Measurements from ENCODE around the gene XRRA1. TPM values are rescaled to one million over a fixed set of nuclear protein-coding genes. Genes with fewer than 3 reads are reported as not detected.

The XRRA1 gene
- total RNA-seq, 2 donors from 2014 or later, result 12.2 to 31.2 TPM

DNA sequence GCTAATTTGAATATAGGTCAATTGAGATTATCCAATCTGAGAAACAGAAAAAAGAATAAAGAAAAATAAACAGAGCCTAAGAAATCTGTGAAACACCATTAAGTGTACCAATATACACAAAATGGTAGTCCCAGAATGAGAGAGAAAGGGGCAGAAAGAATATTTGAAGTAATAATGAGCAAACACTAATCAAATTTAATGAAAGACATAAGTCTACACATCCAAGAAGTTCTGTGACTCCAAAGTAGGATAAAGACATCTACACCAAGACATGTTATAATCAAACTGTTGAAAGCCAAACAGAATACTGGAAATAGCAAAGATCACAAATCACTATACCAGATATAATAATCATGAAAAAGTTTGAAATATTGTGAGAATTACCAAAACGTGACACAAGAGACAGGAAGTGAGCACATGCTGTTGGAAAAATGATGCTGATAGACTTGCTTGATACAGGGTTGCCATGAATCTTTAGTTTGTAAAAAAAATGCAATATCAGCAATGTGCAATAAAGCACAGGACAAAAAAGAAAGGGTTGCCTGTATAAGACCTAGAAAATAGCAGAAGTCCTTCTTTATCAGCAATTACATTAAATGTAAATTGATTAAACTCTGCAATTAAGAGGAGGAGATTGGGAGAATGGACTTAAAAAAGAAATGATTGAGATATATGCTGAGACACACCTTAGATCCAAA, 124.5 kb downstream of the XRRA1 start:
- ATAC-seq, result no peak
- no peak overlapping the region for H3K27ac Mint-ChIP-seq
- H3K4me3 Mint-ChIP-seq, result no peak overlapping the region
- H3K27me3 Mint-ChIP-seq, result no peaks in the 10 kb centered on the region
- H3K9me3 Mint-ChIP-seq, result peaks cover 8% of the 10 kb centered on the region
- peaks cover 51% of the 10 kb centered on the region for H3K36me3 Mint-ChIP-seq
- peaks cover 21 to 32% of the 10 kb centered on the region in 2 donors for H3K4me1 Mint-ChIP-seq (ENCODE audit: low read depth in 2 of 2)
- DNase-seq (ENCODE audit: low spot score), result no peak

DNA sequence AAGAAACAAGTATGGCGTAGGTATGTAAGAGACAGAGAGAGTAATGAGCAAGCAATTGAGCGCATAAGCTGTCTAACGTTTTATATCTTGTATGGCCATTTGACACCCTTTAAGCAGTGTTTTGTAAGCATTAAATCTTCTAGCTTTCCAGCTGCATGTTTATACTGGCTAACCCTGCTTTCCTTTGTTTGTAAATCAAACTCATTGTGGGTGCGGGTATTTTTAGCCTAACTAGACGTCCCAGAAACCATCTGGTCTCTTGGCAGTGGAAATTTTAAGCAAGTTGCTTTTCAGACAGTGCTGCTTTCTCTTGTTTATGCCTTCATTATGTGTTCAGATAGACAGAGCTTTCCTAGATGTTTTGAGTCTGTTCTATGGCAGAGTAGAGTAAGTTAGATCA, 126.7 kb downstream of the XRRA1 start:
- DNase-seq (ENCODE audit: low spot score) (no peak), ATAC-seq (no peak)
- Mint-ChIP-seq H3K4me3 (peak overlapping the region; percentile 68), H3K27ac (peak overlapping the region; percentile 70 to 84), H3K9me3 (no peaks in the 10 kb centered on the region), H3K27me3 (no peaks in the 10 kb centered on the region), H3K36me3 (peaks cover 53% of the 10 kb centered on the region), H3K4me1 (ENCODE audit: low read depth in 2 of 2) (peaks cover 40 to 54% of the 10 kb centered on the region in 2 donors)

DNA sequence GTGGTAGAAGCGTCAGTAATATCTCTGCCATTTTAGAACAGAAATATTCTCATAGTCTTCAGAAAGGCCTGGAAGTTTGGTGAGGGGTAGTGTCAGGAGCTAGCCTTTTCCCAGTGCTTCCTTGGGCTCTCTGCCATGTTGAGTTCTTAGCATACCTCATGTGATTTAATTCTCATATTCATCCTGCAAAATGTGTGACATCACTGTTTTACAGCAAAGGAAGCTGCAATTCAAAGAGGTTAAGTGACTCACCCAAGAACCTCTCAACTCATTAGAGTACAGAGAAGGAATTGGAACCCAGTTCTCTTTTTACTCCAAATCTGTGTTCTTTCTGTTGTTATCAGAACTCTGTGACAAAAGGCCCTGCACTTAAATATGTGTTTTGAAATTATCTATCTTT, 128.1 kb downstream of the XRRA1 start:
- no peak for DNase-seq (ENCODE audit: low spot score)
- peak overlapping the region; percentile 70 to 84 for H3K27ac Mint-ChIP-seq
- H3K4me3 Mint-ChIP-seq, result peak overlapping the region; percentile 68
- ATAC-seq, result peak in 1 of 2 donors; percentile 88
- H3K9me3 Mint-ChIP-seq, result no peaks in the 10 kb centered on the region
- H3K27me3 Mint-ChIP-seq, result no peaks in the 10 kb centered on the region
- peaks cover 60% of the 10 kb centered on the region for H3K36me3 Mint-ChIP-seq
- H3K4me1 Mint-ChIP-seq (ENCODE audit: low read depth in 2 of 2), result peaks cover 47 to 65% of the 10 kb centered on the region in 2 donors

DNA sequence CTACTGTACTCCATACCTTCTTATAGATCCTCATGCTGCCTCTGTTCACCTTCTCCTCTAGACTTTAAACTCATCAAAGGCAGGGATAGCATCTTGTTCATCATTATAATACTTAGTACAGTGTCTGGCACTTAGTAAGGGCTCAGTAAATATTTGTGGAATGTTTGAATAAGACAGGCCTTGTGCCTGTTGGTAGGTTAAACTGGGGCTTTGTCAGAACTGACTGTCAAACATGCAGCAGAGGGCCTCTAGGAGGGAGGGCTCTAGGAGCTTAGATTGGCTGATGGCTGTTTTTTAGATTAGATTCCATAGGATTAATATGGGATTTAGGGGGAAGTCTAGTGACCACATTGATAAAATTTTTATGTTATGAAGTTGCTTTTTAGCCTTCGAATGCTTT, 129.5 kb downstream of the XRRA1 start:
- ATAC-seq, result no peak
- no peak for DNase-seq (ENCODE audit: low spot score)
- H3K4me3 Mint-ChIP-seq, result no peak overlapping the region
- H3K4me1 Mint-ChIP-seq (ENCODE audit: low read depth in 2 of 2), result peaks cover 47 to 65% of the 10 kb centered on the region in 2 donors
- no peaks in the 10 kb centered on the region for H3K27me3 Mint-ChIP-seq
- peak overlapping the region; percentile 70 to 84 for H3K27ac Mint-ChIP-seq
- H3K9me3 Mint-ChIP-seq, result no peaks in the 10 kb centered on the region
- H3K36me3 Mint-ChIP-seq, result peaks cover 50% of the 10 kb centered on the region

DNA sequence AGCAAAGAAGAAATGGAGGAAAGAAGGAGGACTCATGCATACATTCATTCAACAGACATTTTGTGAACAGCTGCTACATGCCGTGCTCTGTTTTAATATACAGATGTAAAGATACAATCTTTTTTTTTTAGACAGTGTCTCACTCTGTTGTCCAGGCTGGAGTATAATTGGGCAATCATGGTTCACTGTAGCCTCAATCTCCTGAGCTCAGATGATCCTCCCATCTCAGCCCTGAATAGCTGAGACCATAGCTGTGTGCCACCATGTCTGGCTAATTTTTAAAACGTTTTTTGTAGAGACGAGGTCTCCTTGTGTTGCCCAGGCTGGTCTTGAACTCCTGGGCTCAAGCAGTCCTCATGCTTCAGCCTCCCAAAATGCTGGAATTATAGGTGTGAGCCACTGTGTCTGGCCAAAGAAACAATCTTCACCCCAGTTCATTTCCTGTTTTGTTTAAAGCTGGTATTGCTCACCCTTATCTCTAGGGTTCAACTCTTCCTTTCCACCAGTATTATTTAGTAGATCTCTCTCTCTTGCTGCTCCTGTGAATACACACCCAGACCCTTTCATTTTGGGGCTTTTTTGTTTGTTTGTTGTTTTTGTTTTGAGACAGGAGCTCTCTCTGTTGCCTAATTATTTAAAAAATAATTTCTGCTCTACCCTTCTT, 130.5 kb downstream of the XRRA1 start:
- Mint-ChIP-seq H3K4me1 (ENCODE audit: low read depth in 2 of 2) (peaks cover 47 to 65% of the 10 kb centered on the region in 2 donors), H3K27me3 (no peaks in the 10 kb centered on the region), H3K27ac (peak overlapping the region; percentile 70 to 84), H3K9me3 (no peaks in the 10 kb centered on the region), H3K4me3 (peak overlapping the region; percentile 15), H3K36me3 (peaks cover 40% of the 10 kb centered on the region)
- ATAC-seq, result no peak
- DNase-seq (ENCODE audit: low spot score), result no peak

DNA sequence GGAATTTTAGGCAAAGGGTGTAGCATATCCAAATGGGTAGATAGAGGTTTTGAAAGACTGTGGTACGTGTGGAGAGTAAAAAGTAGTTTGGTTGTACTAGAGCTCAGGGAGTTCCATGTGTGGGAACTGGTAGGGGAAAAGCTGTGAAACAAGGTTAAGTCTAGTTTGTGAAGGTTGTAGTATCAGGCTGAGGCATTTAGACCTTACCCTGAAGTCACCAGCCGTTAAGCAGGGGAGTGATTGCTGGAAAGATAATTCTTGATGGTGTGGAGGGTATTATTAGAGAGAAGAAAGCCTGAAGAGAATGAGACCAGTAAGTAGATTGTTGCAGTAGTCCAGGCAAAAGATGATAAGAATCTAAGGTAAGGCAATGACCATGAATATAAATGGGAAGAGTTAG, 132.2 kb downstream of the XRRA1 start:
- DNase-seq (ENCODE audit: low spot score) (no peak), ATAC-seq (no peak)
- H3K4me1 Mint-ChIP-seq (ENCODE audit: low read depth in 2 of 2), result peaks cover 45 to 60% of the 10 kb centered on the region in 2 donors
- H3K36me3 Mint-ChIP-seq, result peaks cover 45% of the 10 kb centered on the region
- no peaks in the 10 kb centered on the region for H3K27me3 Mint-ChIP-seq
- H3K27ac Mint-ChIP-seq, result peak overlapping the region; percentile 0 to 70
- no peaks in the 10 kb centered on the region for H3K9me3 Mint-ChIP-seq
- no peak overlapping the region for H3K4me3 Mint-ChIP-seq

DNA sequence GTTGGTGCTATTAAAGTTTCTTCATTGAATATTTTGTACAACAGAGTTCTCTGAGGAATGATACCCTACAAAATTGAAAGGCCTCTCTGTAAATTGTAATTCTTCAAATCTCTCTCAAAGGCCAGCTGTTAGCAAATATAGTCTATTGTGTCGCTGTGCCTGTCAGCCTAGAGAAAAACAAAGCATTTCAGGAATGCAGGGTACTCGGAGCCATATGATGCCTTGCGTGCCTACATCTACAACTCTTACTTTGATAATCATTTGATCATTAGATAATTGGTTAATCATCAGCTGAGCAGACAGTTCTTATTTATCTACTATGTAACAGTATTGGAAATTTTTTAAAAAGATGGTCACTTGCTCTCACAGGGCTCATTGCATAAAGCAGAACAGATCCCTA, 132.9 kb downstream of the XRRA1 start:
- ATAC-seq (no peak), DNase-seq (ENCODE audit: low spot score) (no peak)
- Mint-ChIP-seq H3K4me1 (ENCODE audit: low read depth in 2 of 2) (peaks cover 43 to 53% of the 10 kb centered on the region in 2 donors), H3K36me3 (peaks cover 45% of the 10 kb centered on the region), H3K27ac (peak overlapping the region in 1 of 2 donors; percentile 0), H3K9me3 (no peaks in the 10 kb centered on the region), H3K4me3 (no peak overlapping the region), H3K27me3 (no peaks in the 10 kb centered on the region)

DNA sequence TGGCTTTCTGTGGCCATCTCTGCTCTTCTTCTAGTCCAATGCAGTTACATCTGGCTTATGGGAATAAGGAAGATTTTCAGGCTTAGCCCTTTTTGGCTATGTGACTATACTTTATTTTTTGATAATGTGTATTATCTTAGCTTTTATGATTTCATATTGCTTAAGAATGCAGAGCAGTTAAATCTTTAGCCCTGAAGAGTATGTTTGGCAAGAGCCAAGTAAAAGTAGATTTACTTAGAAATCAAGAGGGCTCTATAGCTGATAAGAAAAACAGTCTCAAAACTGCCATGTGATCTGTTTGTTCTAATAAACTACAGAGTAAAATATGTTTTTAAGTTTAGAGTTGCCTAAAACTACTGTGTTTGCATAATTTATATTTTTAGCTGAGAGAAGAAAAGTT, 139.1 kb downstream of the XRRA1 start:
- Mint-ChIP-seq H3K36me3 (peaks cover 5% of the 10 kb centered on the region), H3K27me3 (no peaks in the 10 kb centered on the region), H3K27ac (no peak overlapping the region), H3K9me3 (no peaks in the 10 kb centered on the region), H3K4me3 (no peak overlapping the region), H3K4me1 (ENCODE audit: low read depth in 2 of 2) (peaks cover 11 to 13% of the 10 kb centered on the region in 2 donors)
- DNase-seq (ENCODE audit: low spot score) (no peak), ATAC-seq (no peak)

DNA sequence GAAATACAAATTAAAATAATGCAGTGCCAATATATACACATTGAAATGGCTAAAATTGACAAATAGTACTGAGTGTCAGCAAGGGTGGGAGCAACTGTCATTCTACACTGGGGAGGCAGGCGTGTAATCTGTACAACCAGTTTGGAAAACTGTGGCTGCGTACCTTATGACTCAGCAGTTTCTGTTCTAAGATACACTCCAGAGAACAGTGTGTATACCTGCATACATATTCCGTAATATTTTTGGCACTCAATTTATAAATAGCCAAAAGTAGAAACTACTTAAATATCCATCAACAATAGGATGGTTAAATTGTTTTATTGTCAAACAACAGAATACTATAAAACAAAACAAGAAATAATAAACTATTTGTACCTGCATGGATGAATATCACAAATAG, 142.6 kb downstream of the XRRA1 start:
- Mint-ChIP-seq H3K4me3 (no peak overlapping the region), H3K27me3 (no peaks in the 10 kb centered on the region), H3K4me1 (ENCODE audit: low read depth in 2 of 2) (peaks cover 10 to 15% of the 10 kb centered on the region in 2 donors), H3K36me3 (no peaks in the 10 kb centered on the region), H3K27ac (no peak overlapping the region), H3K9me3 (no peaks in the 10 kb centered on the region)
- no peak for ATAC-seq
- DNase-seq (ENCODE audit: low spot score), result no peak

DNA sequence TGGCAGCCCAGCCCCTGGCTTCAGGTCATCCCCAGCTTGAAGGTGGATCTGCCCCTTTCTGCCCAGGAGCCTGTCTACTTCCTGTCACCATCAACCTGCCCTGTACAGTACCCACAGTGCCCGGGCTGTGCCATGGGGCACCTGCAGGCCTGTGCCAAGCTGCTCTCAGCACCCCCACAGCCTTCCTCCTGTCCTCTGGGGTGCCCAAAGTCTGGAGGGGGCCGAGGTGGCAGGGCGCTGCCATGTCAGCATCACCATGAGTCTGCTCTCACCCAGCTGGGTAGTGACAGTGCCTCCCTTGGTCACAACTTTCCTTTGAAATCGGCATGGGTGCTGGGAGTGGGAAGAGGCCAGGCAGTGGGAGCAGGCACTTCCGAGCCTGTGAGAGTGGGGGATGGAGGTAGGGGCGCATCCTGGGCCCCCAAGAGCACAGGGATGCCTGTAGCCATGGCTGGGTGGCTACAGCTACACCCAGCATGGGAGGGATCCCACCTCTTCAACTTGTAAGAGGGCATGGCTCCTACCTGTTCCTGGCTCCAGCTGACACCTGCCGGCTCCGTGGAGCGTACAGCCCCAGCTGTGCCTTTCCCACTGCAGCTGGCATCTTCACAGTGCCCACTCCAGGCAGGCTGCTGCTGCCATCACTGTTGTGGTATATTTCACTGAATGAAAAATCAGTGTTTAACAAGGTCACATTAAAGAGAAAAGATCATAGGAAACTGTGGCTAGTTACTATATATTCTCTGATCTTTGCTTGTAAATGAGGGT, 157.4 kb downstream of the XRRA1 start:
- no peaks in the 10 kb centered on the region for H3K27me3 Mint-ChIP-seq
- H3K27ac Mint-ChIP-seq, result no peak overlapping the region
- H3K9me3 Mint-ChIP-seq, result no peaks in the 10 kb centered on the region
- H3K36me3 Mint-ChIP-seq, result peaks cover 15% of the 10 kb centered on the region
- H3K4me3 Mint-ChIP-seq, result no peak overlapping the region
- peaks cover 5 to 11% of the 10 kb centered on the region in 2 donors for H3K4me1 Mint-ChIP-seq (ENCODE audit: low read depth in 2 of 2)
- ATAC-seq (no peak), DNase-seq (ENCODE audit: low spot score) (no peak)

Other genes with a start within 250 kb of the XRRA1 start
- gene CHRDL2, start 217.7 kb downstream of the XRRA1 start, total RNA-seq, result not detected
- gene RNF169, start 200.2 kb downstream of the XRRA1 start, total RNA-seq, result 10 to 100 TPM; 20.9 to 21.2 TPM
- 100 to 1,000 TPM; 110 to 168 TPM for gene SPCS2, start 175 bp upstream of the XRRA1 start, total RNA-seq
- gene NEU3, start 39.8 kb upstream of the XRRA1 start, total RNA-seq, result 10 to 100 TPM; 17.8 to 35.0 TPM
- gene OR2AT4, start 147.8 kb upstream of the XRRA1 start, total RNA-seq, result not detected
- under 1 TPM in 1 of 2 donors, not detected in 1; 0.06 TPM for gene SLCO2B1, start 202.0 kb upstream of the XRRA1 start, total RNA-seq